OCI-LY7 (cell line): ENCODE data around the gene WNK2. TPM values are rescaled to one million over a fixed set of nuclear protein-coding genes. Genes with fewer than 3 reads are reported as not detected.

ENCODE experiments used
- BruUV-seq: library from RNA; stranded (reverse); fragments of 400-500 nt; replicated peaks from 2 replicates; lab custom pipeline; 2021; lab: Mats Ljungman, UMichigan
- CTCF ChIA-PET: fragments of 300-600 bp; sonication (Branson Sonifier 250); formaldehyde crosslinking; loops from one replicate; lab custom pipeline; 2022; ENCODE audit warnings: antibody characterized with exemption; ENCODE audit not compliant: unreplicated experiment; lab: Charles Lee
- POLR2A ChIA-PET: fragments of 300-600 bp; sonication (Branson Sonifier 250); formaldehyde crosslinking; loops from one replicate; lab custom pipeline; 2022; ENCODE audit warnings: antibody characterized with exemption; lab: Charles Lee
- DNase-seq: peaks from one replicate; pipeline ENCODE4 v3.0.0-alpha.2; 2015; ENCODE audit warnings: low spot score
- H2AFZ ChIP-seq: fragments of 200-600 bp; sonication (generic), shearing (Covaris generic); 2 replicates; pipeline ENCODE4 v1.6.1; 2014; ENCODE audit warnings: mild to moderate bottlenecking, antibody characterized with exemption, low read length, moderate library complexity
- H3K27ac ChIP-seq: fragments of 200-600 bp; sonication (generic); 2 replicates; pipeline ENCODE4 v1.5.1; 2014; ENCODE audit warnings: mixed run types, low read depth, mild to moderate bottlenecking, moderate library complexity, low read length, inconsistent platforms; ENCODE audit not compliant: poor library complexity, severe bottlenecking
- H3K36me3 ChIP-seq: fragments of 200-600 bp; sonication (generic); 2 replicates; pipeline ENCODE4 v1.6.1; 2014; ENCODE audit warnings: mild to moderate bottlenecking, antibody characterized with exemption, low read length, moderate library complexity, mixed read lengths; ENCODE audit not compliant: insufficient read depth
- H3K4me1 ChIP-seq: fragments of 200-600 bp; sonication (generic); 2 replicates; pipeline ENCODE4 v1.5.1; 2014; ENCODE audit warnings: mild to moderate bottlenecking, low read length; ENCODE audit not compliant: insufficient read depth, poor library complexity, severe bottlenecking
- H3K4me2 ChIP-seq: fragments of 200-600 bp; sonication (generic); 2 replicates; pipeline ENCODE4 v1.6.1; 2014; ENCODE audit warnings: mild to moderate bottlenecking, low read length
- H3K4me3 ChIP-seq: fragments of 200-600 bp; sonication (generic); 2 replicates; pipeline ENCODE4 v1.5.1; 2014; ENCODE audit warnings: mild to moderate bottlenecking, low read depth, low read length; ENCODE audit not compliant: poor library complexity, severe bottlenecking
- H3K79me2 ChIP-seq: fragments of 200-600 bp; sonication (generic); 2 replicates; pipeline ENCODE4 v1.6.1; 2016; ENCODE audit warnings: low read depth, mild to moderate bottlenecking, low read length, moderate library complexity, mixed read lengths; ENCODE audit not compliant: insufficient read depth
- H3K9me2 ChIP-seq: fragments of 200-600 bp; sonication (generic); 2 replicates; pipeline ENCODE4 v1.6.1; 2016; ENCODE audit warnings: mild to moderate bottlenecking, low read length, mixed read lengths; ENCODE audit not compliant: insufficient read depth
- H3K9me3 ChIP-seq: fragments of 200-600 bp; sonication (generic); 2 replicates; pipeline ENCODE4 v1.6.1; 2014; ENCODE audit warnings: mild to moderate bottlenecking, mixed run types, low read length, mixed read lengths
- H4K20me1 ChIP-seq: fragments of 200-600 bp; sonication (generic); 2 replicates; pipeline ENCODE4 v1.6.1; 2014; ENCODE audit warnings: mild to moderate bottlenecking, antibody characterized with exemption, low read length, moderate library complexity, mixed read lengths; ENCODE audit not compliant: insufficient read depth
- CTCF ChIP-seq: fragments of 200-600 bp; sonication (generic); conservative IDR thresholded peaks from 2 replicates; pipeline ENCODE4 v1.5.1; 2014; ENCODE audit warnings: mild to moderate bottlenecking, antibody characterized with exemption, low read length, moderate library complexity, mixed read lengths
- EZH2phosphoT487 ChIP-seq: fragments of 200-600 bp; sonication (generic); IDR thresholded peaks from 2 replicates; pipeline ENCODE4 v1.6.1; 2018; ENCODE audit warnings: low read depth, borderline replicate concordance, mild to moderate bottlenecking, mixed run types, antibody characterized with exemption, low read length, moderate library complexity, mixed read lengths
- intact Hi-C: fragments of 100-400 bp; cut with micrococcal nuclease; formaldehyde crosslinking; loops from one replicate; pipeline ENCODE4 v1.10.0; 2022; ENCODE audit not compliant: unreplicated experiment
- total RNA-seq, 2 experiments: library from RNA; depleted of rRNA in 1 of 2; stranded (reverse); fragments of >200 nt in 1 of 2; shearing (Covaris generic) in 1 of 2; gene quantifications; 2 replicates each; pipeline ENCODE4 v1.2.3, GENCODE V29; 2014 to 2022

WNK2 gene
- total RNA-seq, 2 experiments from 2014 or later, result 142 to 194 TPM

GRCh38 chr9:93297659-93298497 is 113.9 kb downstream of the WNK2 start:
- Histone ChIP-seq H3K27ac (peak overlapping the region; percentile 93), H3K79me2 (no peaks in the 10 kb centered on the region), H3K9me2 (no peaks in the 10 kb centered on the region), H3K4me1 (peaks cover 86% of the 10 kb centered on the region), H2AFZ (no peak overlapping the region), H3K9me3 (no peaks in the 10 kb centered on the region), H3K36me3 (peaks cover 44% of the 10 kb centered on the region), H3K4me2 (peak overlapping the region; percentile 31; the same call in 1 of the 2 replicates), H4K20me1 (no peaks in the 10 kb centered on the region), H3K4me3 (no peak overlapping the region)
- no TSS peak for BruUV-seq
- ChIA-PET CTCF (interaction anchor here (0.6 to 1.0 kb wide), 2 partner anchors 9 to 29 kb away, joined by 4 to 6 read pairs; no protein-coding TSS in a partner anchor), POLR2A (interaction anchor here (0.9 to 1.6 kb wide), 4 partner anchors 10 to 33 kb away, joined by 4 to 8 read pairs (median 6); no protein-coding TSS in a partner anchor)
- no peak for DNase-seq
- TF ChIP-seq CTCF (peak; percentile 60), EZH2phosphoT487 (no peak)
- intact Hi-C loops, result no loop called here

GRCh38 chr9:93298498-93299417 is 114.8 kb downstream of the WNK2 start:
- Histone ChIP-seq H3K4me2 (peak overlapping the region; percentile 31; the same call in 1 of the 2 replicates), H4K20me1 (no peaks in the 10 kb centered on the region), H3K4me1 (peaks cover 86% of the 10 kb centered on the region), H3K27ac (peak overlapping the region; percentile 51), H3K9me2 (no peaks in the 10 kb centered on the region), H3K79me2 (no peaks in the 10 kb centered on the region), H2AFZ (no peak overlapping the region), H3K9me3 (no peaks in the 10 kb centered on the region), H3K4me3 (no peak overlapping the region), H3K36me3 (peaks cover 35% of the 10 kb centered on the region)
- DNase-seq, result no peak
- POLR2A ChIA-PET, result interaction anchor here (0.9 to 1.6 kb wide), 4 partner anchors 11 to 34 kb away, joined by 4 to 8 read pairs (median 6); no protein-coding TSS in a partner anchor
- CTCF ChIA-PET, result interaction anchor here (1.0 kb wide), 1 partner anchor 10 kb away, joined by 4 read pairs; no protein-coding TSS in a partner anchor
- no TSS peak for BruUV-seq
- intact Hi-C loops, result no loop called here
- no peak for TF ChIP-seq EZH2phosphoT487
- no peak for TF ChIP-seq CTCF
